Activated CD4-positive, alpha-beta memory T cell treated with anti-CD3 and anti-CD28 coated beads for 36 hours (primary cell): ENCODE data around the gene UNC5B. TPM values are rescaled to one million over a fixed set of nuclear protein-coding genes. Genes with fewer than 3 reads are reported as not detected.

Experiments used
- CTCF ChIA-PET: fragments of 350-600 bp; sonication (Branson Sonifier 250); formaldehyde crosslinking; loops from one replicate; lab custom pipeline; 2021; ENCODE audit warnings: antibody characterized with exemption, inconsistent platforms; lab: Charles Lee
- POLR2A ChIA-PET: fragments of 350-600 bp; sonication (Branson Sonifier 250); formaldehyde crosslinking; loops from one replicate; lab custom pipeline; 2021; ENCODE audit warnings: antibody characterized with exemption; lab: Charles Lee
- DNase-seq: peaks from one replicate; pipeline ENCODE4 v3.0.0-alpha.2; 2020
- H3K27ac Mint-ChIP-seq: one replicate; pipeline ENCODE4 v1.8.0; 2021; ENCODE audit warnings: mixed read lengths
- H3K27me3 Mint-ChIP-seq: one replicate; pipeline ENCODE4 v1.8.0; 2021; ENCODE audit warnings: mixed read lengths
- H3K36me3 Mint-ChIP-seq: one replicate; pipeline ENCODE4 v1.8.0; 2021; ENCODE audit warnings: mixed read lengths
- H3K4me1 Mint-ChIP-seq: one replicate; pipeline ENCODE4 v1.8.0; 2021; ENCODE audit warnings: low read depth, mixed read lengths
- H3K4me3 Mint-ChIP-seq: one replicate; pipeline ENCODE4 v1.8.0; 2021; ENCODE audit warnings: mild to moderate bottlenecking, mixed read lengths
- H3K9me3 Mint-ChIP-seq: one replicate; pipeline ENCODE4 v1.8.0; 2021; ENCODE audit warnings: mixed read lengths
- intact Hi-C: fragments of 100-400 bp; cut with micrococcal nuclease; formaldehyde crosslinking; loops from one replicate; pipeline ENCODE4 v1.15.1; 2023
- total RNA-seq, 2 experiments: library from RNA; stranded (reverse); gene quantifications; one replicate each; pipeline ENCODE4 v1.2.3, GENCODE V29; 2021

The UNC5B gene
- total RNA-seq, 2 experiments from 2014 or later, result 0.02 TPM; not detected in 1

- ChIA-PET CTCF (interaction anchor here (0.6 kb wide), 1 partner anchor 307 kb away, joined by 3 read pairs; no protein-coding TSS in a partner anchor), POLR2A (no interaction called here)
- Mint-ChIP-seq H3K27me3 (no peaks in the 10 kb centered on the region), H3K36me3 (no peaks in the 10 kb centered on the region), H3K27ac (no peak overlapping the region), H3K4me3 (no peak overlapping the region), H3K4me1 (no peaks in the 10 kb centered on the region), H3K9me3 (no peaks in the 10 kb centered on the region)
- DNase-seq, result no peak
- intact Hi-C loops, result no loop called here
Measured at GRCh38 chr10:71263376-71263775, 51.0 kb downstream of the UNC5B start.

- Mint-ChIP-seq H3K4me3 (no peak overlapping the region), H3K36me3 (no peaks in the 10 kb centered on the region), H3K9me3 (no peaks in the 10 kb centered on the region), H3K4me1 (no peaks in the 10 kb centered on the region), H3K27ac (no peak overlapping the region), H3K27me3 (peaks cover 1% of the 10 kb centered on the region)
- ChIA-PET CTCF (interaction anchor here (1.3 kb wide), 1 partner anchor 9 kb away, joined by 4 read pairs; no protein-coding TSS in a partner anchor), POLR2A (no interaction called here)
- intact Hi-C loops, result no loop called here
- no peak for DNase-seq
Measured at GRCh38 chr10:71264345-71265200, 52.2 kb downstream of the UNC5B start.

GRCh38 chr10:71265201-71265575 is 52.8 kb downstream of the UNC5B start:
- CTCF ChIA-PET, result interaction anchor here (1.3 to 1.7 kb wide), 2 partner anchors 9 to 19 kb away, joined by 4 to 5 read pairs; no protein-coding TSS in a partner anchor
- no peaks in the 10 kb centered on the region for H3K4me1 Mint-ChIP-seq
- intact Hi-C loops, result no loop called here

GRCh38 chr10:71265618-71266146 is 53.3 kb downstream of the UNC5B start:
- H3K36me3 Mint-ChIP-seq, result no peaks in the 10 kb centered on the region
- no peak overlapping the region for H3K4me3 Mint-ChIP-seq
- intact Hi-C loops, result no loop called here
- no peaks in the 10 kb centered on the region for H3K4me1 Mint-ChIP-seq
- H3K27me3 Mint-ChIP-seq, result peaks cover 2% of the 10 kb centered on the region
- H3K27ac Mint-ChIP-seq, result no peak overlapping the region
- CTCF ChIA-PET, result interaction anchor here (1.3 to 1.7 kb wide), 2 partner anchors 10 to 19 kb away, joined by 4 to 5 read pairs; no protein-coding TSS in a partner anchor
- DNase-seq, result no peak
- no peaks in the 10 kb centered on the region for H3K9me3 Mint-ChIP-seq
- POLR2A ChIA-PET, result no interaction called here

More at GRCh38 chr10:71265201-71265575, 52.8 kb downstream of the UNC5B start:
- Mint-ChIP-seq H3K36me3 (no peaks in the 10 kb centered on the region), H3K27me3 (peaks cover 2% of the 10 kb centered on the region), H3K4me3 (no peak overlapping the region), H3K27ac (no peak overlapping the region), H3K9me3 (no peaks in the 10 kb centered on the region)
- no peak for DNase-seq
- POLR2A ChIA-PET, result no interaction called here

- CTCF ChIA-PET, result interaction anchor here (1.2 to 1.7 kb wide), 2 partner anchors 18 to 335 kb away, joined by 3 to 5 read pairs; no protein-coding TSS in a partner anchor
- H3K36me3 Mint-ChIP-seq, result no peaks in the 10 kb centered on the region
- DNase-seq, result no peak
- no peak overlapping the region for H3K27ac Mint-ChIP-seq
- POLR2A ChIA-PET, result no interaction called here
- no peaks in the 10 kb centered on the region for H3K4me1 Mint-ChIP-seq
- no peaks in the 10 kb centered on the region for H3K9me3 Mint-ChIP-seq
- intact Hi-C loops, result no loop called here
- no peak overlapping the region for H3K4me3 Mint-ChIP-seq
- peaks cover 2% of the 10 kb centered on the region for H3K27me3 Mint-ChIP-seq
Measured at GRCh38 chr10:71266147-71266917, 54.0 kb downstream of the UNC5B start.

- H3K4me3 Mint-ChIP-seq, result no peak overlapping the region
- H3K9me3 Mint-ChIP-seq, result no peaks in the 10 kb centered on the region
- peaks cover 2% of the 10 kb centered on the region for H3K27me3 Mint-ChIP-seq
- no peak for DNase-seq
- no peaks in the 10 kb centered on the region for H3K4me1 Mint-ChIP-seq
- intact Hi-C loops, result no loop called here
- no peak overlapping the region for H3K27ac Mint-ChIP-seq
- H3K36me3 Mint-ChIP-seq, result no peaks in the 10 kb centered on the region
- CTCF ChIA-PET, result interaction anchor here (1.2 to 1.7 kb wide), 2 partner anchors 18 to 336 kb away, joined by 3 to 5 read pairs; no protein-coding TSS in a partner anchor
- POLR2A ChIA-PET, result no interaction called here
Measured at GRCh38 chr10:71266918-71267442, 54.6 kb downstream of the UNC5B start.

GRCh38 chr10:71267508-71268240 is 55.3 kb downstream of the UNC5B start:
- intact Hi-C loops, result no loop called here
- ChIA-PET CTCF (interaction anchor here (1.2 kb wide), 1 partner anchor 337 kb away, joined by 3 read pairs; no protein-coding TSS in a partner anchor), POLR2A (no interaction called here)
- DNase-seq, result no peak
- Mint-ChIP-seq H3K27me3 (peaks cover 2% of the 10 kb centered on the region), H3K4me1 (no peaks in the 10 kb centered on the region), H3K9me3 (no peaks in the 10 kb centered on the region), H3K27ac (no peak overlapping the region), H3K36me3 (no peaks in the 10 kb centered on the region), H3K4me3 (no peak overlapping the region)

GRCh38 chr10:71268247-71268691 is 55.9 kb downstream of the UNC5B start:
- Mint-ChIP-seq H3K9me3 (no peaks in the 10 kb centered on the region), H3K27ac (no peak overlapping the region), H3K27me3 (peaks cover 2% of the 10 kb centered on the region), H3K36me3 (no peaks in the 10 kb centered on the region), H3K4me3 (no peak overlapping the region), H3K4me1 (no peaks in the 10 kb centered on the region)
- CTCF ChIA-PET, result no interaction called here
- intact Hi-C loops, result no loop called here
- POLR2A ChIA-PET, result no interaction called here
- DNase-seq, result no peak

GRCh38 chr10:71268758-71269157 is 56.4 kb downstream of the UNC5B start:
- Mint-ChIP-seq H3K4me1 (no peaks in the 10 kb centered on the region), H3K36me3 (no peaks in the 10 kb centered on the region), H3K9me3 (no peaks in the 10 kb centered on the region), H3K27ac (no peak overlapping the region), H3K27me3 (peaks cover 2% of the 10 kb centered on the region), H3K4me3 (no peak overlapping the region)
- DNase-seq, result no peak
- ChIA-PET CTCF (no interaction called here), POLR2A (interaction anchor here (0.6 kb wide), 1 partner anchor 632 kb away, joined by 3 read pairs; no protein-coding TSS in a partner anchor)
- intact Hi-C loops, result no loop called here

GRCh38 chr10:71269301-71270288 is 57.2 kb downstream of the UNC5B start:
- Mint-ChIP-seq H3K27ac (no peak overlapping the region), H3K27me3 (peaks cover 2% of the 10 kb centered on the region), H3K9me3 (no peaks in the 10 kb centered on the region), H3K4me1 (no peaks in the 10 kb centered on the region), H3K36me3 (no peaks in the 10 kb centered on the region), H3K4me3 (no peak overlapping the region)
- no peak for DNase-seq
- intact Hi-C loops, result no loop called here
- CTCF ChIA-PET, result interaction anchor here (0.6 to 1.7 kb wide), 5 partner anchors 10 to 18 kb away, joined by 3 to 7 read pairs (median 4); no protein-coding TSS in a partner anchor
- POLR2A ChIA-PET, result no interaction called here
